CMK (cell line): ENCODE data around the gene PCGF1.

Source experiments
- DNase-seq: peaks from one replicate; pipeline ENCODE4 v3.0.0-alpha.2; 2010; ENCODE audit warnings: low read depth

The PCGF1 gene

DNA sequence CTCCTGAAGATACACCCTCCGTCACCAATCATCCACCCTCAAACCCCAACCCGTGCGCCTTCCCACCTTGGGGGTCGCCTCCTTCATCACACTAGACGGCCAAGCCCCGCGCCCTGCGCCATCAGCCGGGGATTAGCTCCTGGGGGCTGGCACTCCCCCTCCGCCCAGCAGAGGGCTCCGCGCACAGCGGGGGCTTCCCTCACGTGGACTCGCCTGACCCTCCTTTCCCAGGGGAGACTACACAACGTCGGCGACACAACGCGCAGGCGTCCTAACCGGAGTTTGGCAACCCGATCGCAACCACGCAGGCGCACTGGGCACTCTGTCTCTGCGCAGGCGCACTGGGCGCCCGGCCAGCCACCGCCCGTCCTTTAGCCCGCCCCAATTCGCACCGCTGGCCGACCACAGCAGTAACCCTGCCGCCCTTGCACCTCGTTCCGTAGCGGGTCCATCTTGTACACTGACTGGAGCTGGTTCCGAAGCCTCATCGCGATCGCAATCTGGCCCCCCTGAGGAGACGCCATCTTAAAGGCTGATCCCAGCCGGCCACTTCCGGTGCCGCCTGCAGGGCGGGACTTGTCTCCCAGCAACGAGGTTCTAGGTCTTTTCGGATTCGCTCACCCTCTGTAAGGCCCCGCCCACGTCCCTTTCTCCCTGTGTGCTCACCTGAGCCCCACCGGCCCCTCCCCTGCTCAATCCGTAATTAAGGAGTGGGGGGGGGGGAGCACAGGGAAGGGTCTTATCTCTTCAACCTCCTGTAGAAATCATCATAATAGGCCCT, at the start of gene PCGF1:
Gene PCGF1, minus strand, starts transcription at position 551 of the 781 bp plus-strand sequence. Its CDS starts 27 bp downstream, at position 524.
- peak; percentile 96 for DNase-seq

DNA sequence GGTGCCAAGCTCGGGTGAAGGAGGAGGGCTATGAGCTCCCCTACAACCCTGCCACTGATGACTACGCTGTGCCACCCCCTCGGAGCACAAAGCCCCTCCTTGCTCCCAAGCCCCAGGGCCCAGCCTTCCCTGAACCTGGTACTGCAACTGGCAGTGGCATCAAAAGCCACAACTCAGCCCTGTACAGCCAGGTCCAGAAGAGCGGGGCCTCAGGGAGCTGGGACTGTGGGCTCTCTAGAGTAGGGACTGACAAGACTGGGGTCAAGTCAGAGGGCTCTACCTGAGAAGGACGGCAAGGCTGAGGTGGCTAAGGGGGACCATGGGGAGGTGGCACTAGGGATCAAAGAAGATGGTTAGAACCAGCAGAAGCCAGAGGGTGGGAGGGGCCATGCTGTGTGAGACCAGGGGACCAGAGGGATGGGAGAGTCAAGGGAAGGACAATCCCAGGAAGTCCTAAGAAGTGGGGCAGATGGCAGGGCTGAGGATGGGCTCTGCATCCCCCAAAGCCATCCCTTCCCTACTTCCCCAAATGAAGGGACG, 49.4 kb upstream of the PCGF1 start:
- no peak for DNase-seq

DNA sequence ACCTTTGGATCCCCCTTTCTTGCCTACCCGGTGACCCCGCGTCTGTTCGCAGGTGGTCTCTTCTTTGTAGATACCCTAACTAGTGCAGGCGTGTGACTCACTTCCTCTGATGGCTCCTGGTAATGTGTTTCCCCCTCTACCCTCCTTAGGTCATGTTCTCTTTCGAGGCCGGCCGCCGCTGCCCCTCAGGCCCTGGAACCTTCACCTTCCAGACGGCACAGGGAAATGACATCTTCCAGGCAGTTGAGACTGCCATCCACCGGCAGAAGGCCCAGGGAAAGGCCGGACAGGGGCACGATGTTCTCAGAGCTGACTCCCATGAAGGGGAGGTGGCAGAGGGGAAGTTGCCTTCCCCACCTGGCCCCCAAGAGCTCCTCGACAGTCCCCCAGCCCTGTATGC, 48.7 kb upstream of the PCGF1 start:
- DNase-seq, result no peak

GRCh38 chr2:74555610-74556103, 48.2 kb upstream of the PCGF1 start:
- DNase-seq, result no peak

DNA sequence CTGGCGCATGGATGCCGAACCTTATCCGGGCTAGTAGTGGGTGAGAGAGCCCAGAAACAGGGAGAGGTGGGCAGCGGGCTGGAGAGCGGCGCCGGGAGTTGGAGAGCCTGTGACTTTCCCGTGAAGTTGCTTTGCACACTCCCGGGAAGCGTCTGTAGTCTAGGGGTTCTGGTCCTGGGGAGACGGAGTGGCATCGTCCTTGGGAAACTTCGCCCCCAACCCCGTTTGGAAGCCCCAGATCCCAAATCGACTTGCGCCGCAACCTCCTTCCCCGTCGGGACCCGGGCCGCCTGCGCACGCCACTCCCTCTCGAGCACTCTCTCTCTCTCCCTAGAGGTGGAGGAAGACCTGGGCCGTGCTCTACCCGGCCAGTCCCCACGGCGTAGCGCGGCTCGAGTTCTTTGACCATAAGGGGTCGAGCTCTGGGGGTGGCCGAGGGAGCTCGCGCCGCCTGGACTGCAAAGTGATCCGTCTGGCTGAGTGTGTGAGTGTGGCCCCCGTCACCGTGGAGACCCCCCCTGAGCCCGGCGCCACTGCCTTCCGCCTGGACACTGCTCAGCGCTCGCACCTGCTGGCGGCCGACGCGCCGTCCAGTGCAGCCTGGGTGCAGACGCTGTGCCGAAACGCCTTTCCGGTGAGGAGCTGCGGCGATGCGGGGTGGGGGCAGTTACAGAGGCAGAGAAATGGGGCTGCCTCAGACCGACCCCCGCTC, 47.5 kb upstream of the PCGF1 start:
- DNase-seq, result no peak

DNA sequence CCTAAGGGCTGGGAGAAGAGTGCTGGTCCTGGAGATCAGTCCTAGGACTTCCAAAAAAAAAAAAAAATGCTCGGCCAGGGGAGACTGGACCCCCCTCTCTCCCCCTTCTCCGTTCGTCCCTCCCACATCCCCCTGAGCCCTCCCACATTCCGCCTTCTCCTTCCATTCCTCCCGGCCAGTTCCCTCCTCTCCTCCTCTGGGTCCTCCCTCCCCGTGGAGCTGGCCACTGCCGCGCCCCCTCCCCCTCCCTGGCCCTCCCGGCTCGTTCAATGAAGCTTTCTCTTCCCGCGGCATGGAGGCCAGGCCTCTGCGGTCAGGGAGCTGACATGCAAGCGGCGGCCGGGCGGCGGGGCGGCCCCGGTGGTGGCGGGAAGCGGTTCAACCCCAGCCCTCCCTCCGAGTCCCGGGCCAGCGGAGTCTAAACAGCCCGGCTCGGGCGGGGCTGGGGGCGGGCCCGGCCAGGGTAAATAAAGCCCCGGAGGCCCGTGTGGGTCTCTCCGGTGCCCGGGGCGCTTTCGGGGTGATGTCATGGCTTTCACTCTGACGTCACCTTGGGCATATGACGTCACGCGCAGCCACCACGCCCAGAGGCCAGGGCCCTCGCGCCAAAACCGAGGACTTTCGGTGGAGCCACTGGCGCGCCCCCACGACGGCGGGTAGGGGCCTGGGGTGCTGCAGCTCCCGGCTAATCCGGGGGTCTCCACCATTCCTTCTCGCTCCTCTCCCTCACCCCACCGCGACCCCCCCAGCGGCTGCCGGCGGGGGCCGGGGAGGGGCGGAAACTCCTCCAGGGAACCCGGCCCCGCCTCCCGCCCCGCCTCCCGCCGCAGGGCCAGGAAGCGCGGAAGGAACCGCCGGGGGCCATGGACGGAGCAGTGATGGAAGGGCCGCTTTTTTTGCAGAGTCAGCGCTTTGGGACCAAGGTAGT, 46.7 kb upstream of the PCGF1 start, which contains the start of the genes DOK1 and LOXL3:
Gene DOK1, plus strand, starts transcription at position 829 of the 928 bp plus-strand sequence. Its CDS starts 35 bp downstream, at position 864.
Gene LOXL3, minus strand, starts transcription at position 51 of the 928 bp plus-strand sequence. CDS start 1,308 bp downstream, outside the sequence.
- peak; percentile 76 for DNase-seq

- DNase-seq, result no peak
Measured at GRCh38 chr2:74552914-74553811, 45.7 kb upstream of the PCGF1 start.

- no peak for DNase-seq
Measured at GRCh38 chr2:74551942-74552913, 44.7 kb upstream of the PCGF1 start.

GRCh38 chr2:74551530-74551929, 44.0 kb upstream of the PCGF1 start:
- DNase-seq, result no peak

- DNase-seq, result no peak
Measured at GRCh38 chr2:74550231-74550630, 42.7 kb upstream of the PCGF1 start.

- no peak for DNase-seq
Measured at GRCh38 chr2:74548900-74549826, 41.7 kb upstream of the PCGF1 start.

- DNase-seq, result no peak
Measured at GRCh38 chr2:74548285-74548899, 40.9 kb upstream of the PCGF1 start.

DNA sequence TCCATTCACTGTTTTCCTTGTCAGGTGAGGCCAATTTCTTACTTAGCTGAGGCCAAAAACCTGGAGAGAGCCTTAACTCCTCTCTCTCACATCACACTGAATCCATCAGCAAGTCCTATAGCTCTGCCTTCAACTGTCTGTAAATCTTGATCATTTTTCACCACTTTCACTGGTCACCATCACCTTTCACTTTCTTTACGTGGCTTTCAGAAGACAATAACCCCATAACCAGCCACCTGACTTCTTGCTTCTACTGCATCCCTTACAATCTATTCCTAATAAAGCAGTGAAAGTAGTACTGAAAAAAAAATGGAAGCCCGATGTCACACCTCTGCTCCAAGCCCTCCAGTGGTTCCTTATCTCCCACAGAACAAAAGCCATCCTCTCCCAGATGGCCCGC, 38.5 kb upstream of the PCGF1 start:
- no peak for DNase-seq

GRCh38 chr2:74544634-74545033, 37.1 kb upstream of the PCGF1 start:
- no peak for DNase-seq

DNA sequence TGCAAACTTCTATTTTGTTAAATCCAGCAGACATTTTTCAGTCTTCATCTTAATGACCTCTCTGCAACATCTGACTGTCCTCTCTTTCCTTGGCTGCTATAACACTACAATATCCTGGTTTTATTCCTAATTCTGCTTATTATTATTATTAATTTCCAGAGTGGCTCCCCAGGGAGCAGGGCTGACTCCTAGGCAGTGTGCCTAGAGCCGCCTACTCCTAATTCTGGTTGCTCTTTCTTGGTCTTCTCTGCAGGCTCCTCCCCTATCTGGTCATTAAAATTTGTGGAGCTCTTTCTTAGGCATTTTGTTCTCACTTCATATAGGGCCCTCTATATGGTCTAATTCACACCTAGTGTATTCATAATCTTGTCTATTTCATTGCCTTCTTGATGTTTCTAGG, 35.5 kb upstream of the PCGF1 start:
- no peak for DNase-seq

- no peak for DNase-seq
Measured at GRCh38 chr2:74540291-74540690, 32.8 kb upstream of the PCGF1 start.

GRCh38 chr2:74538881-74539339, 31.4 kb upstream of the PCGF1 start:
- no peak for DNase-seq

DNA sequence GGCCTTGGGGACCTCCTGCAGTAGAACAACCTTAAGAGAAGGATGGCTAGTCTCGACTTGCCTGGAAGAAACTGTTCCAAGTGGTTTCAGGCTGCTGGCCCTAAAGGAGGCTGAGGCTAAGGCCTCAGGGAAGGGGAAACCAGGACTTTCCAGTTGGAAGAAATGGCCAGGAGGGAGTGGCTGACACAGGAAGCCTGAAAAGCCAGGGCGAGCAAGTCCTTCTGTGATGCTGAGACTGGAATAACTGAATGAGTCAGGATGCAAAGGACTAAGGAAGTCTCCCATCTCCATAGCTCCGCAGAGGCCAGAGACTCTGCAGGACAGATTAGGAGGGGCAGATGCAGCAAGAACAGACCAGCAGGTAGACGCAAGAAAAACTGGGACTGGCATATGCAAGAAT, 29.6 kb upstream of the PCGF1 start:
- DNase-seq, result no peak
